ENCODE measurements around the gene VSIR.

Gene VSIR

GRCh38 chr10:71743089-71743838 lies 30.1 kb downstream of the VSIR start:
- Histone ChIP-seq H3K9ac (ENCODE audit: low read length) (no peak overlapping the region), H3K36me3 (replicated peaks; ENCODE audit: low read depth, low read length) (no peaks in the 10 kb centered on the region), H2AFZ (ENCODE audit: low read depth, low read length) (no peak overlapping the region), H3K4me1 (ENCODE audit: low read length) (peaks cover 13% of the 10 kb centered on the region), H3K4me3 (ENCODE audit: low read length) (no peak overlapping the region), H3K79me2 (ENCODE audit: low read length) (no peaks in the 10 kb centered on the region), H3K9me3 (ENCODE audit: insufficient read depth, low read length) (no peaks in the 10 kb centered on the region), H3K27ac (ENCODE audit: low read length) (no peak overlapping the region), H3K27me3 (ENCODE audit: low read depth, low read length) (no peaks in the 10 kb centered on the region), H4K20me1 (ENCODE audit: insufficient read depth, low read length) (no peaks in the 10 kb centered on the region), H3K4me2 (ENCODE audit: low read length) (no peak overlapping the region)
- TF ChIP-seq CTCF (IDR thresholded peaks at IDR 0.05; ENCODE audit: low read depth, low read length), result no peak
- no peak for TF ChIP-seq EZH2phosphoT487 (IDR thresholded peaks at IDR 0.05; ENCODE audit: low read depth)

DNA sequence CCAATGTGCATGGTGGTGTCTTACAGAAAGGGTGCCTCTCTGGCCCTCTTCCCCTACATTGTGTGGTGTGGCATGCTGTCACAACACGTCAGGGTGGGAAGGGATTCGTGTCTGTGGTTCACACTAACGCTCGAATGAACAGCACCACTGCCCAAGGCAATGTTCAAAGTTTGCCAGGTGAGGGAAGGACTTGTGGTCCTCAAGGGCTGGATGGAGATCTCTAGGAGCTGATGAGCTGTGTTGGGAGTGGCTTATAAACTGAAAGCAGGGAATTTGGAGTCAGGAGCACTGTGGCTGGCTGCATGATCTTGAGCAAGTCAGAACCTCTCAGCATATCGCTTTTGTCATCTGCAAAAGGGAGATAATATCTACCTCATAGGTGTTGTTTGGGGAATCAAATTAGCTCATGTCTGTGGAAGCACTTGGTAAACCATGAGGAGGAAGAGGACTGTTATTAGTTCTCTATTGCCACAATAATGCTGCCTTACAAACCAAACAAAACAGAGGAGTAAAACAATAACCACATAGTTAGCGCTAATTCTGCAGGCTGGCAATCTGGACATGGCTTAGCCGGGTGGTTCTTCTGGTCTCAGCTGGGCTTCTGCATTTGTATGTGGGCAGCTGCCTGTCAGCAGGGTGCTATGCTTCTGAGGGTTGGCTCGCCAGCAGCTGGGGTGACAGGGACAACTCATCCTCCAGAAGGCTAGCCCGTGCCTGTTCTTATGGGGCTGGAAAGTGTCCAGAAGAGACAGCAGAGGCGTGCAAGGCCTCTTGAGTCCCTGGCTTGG lies 30.8 kb downstream of the VSIR start:
- Histone ChIP-seq H3K27ac (ENCODE audit: low read length) (no peak overlapping the region), H3K4me3 (ENCODE audit: low read length) (no peak overlapping the region), H3K36me3 (replicated peaks; ENCODE audit: low read depth, low read length) (no peaks in the 10 kb centered on the region), H3K4me2 (ENCODE audit: low read length) (no peak overlapping the region), H3K4me1 (ENCODE audit: low read length) (peaks cover 6% of the 10 kb centered on the region), H4K20me1 (ENCODE audit: insufficient read depth, low read length) (no peaks in the 10 kb centered on the region), H3K9me3 (ENCODE audit: insufficient read depth, low read length) (no peaks in the 10 kb centered on the region), H3K79me2 (ENCODE audit: low read length) (no peaks in the 10 kb centered on the region), H2AFZ (ENCODE audit: low read depth, low read length) (no peak overlapping the region), H3K9ac (ENCODE audit: low read length) (no peak overlapping the region), H3K27me3 (ENCODE audit: low read depth, low read length) (no peaks in the 10 kb centered on the region)
- TF ChIP-seq CTCF (IDR thresholded peaks at IDR 0.05; ENCODE audit: low read depth, low read length), result no peak
- TF ChIP-seq EZH2phosphoT487 (IDR thresholded peaks at IDR 0.05; ENCODE audit: low read depth), result no peak

DNA sequence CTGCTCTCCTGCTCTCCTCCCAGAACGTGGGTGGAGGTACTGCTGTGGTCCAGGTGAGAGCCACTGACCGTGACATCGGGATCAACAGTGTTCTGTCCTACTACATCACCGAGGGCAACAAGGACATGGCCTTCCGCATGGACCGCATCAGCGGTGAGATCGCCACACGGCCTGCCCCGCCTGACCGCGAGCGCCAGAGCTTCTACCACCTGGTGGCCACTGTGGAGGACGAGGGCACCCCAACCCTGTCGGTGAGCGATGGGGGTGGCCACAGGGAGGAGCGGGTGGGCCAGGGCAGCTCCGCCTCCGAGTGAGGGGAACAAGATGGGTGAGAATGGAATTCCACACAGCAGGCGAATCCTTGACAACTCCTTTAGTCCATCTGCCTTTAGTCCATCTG lies 31.6 kb downstream of the VSIR start:
- no peak overlapping the region for H3K9ac ChIP-seq (ENCODE audit: low read length)
- no peaks in the 10 kb centered on the region for H3K79me2 ChIP-seq (ENCODE audit: low read length)
- no peaks in the 10 kb centered on the region for H3K36me3 ChIP-seq (replicated peaks; ENCODE audit: low read depth, low read length)
- H3K9me3 ChIP-seq (ENCODE audit: insufficient read depth, low read length), result no peaks in the 10 kb centered on the region
- TF ChIP-seq EZH2phosphoT487 (IDR thresholded peaks at IDR 0.05; ENCODE audit: low read depth) (no peak), CTCF (IDR thresholded peaks at IDR 0.05; ENCODE audit: low read depth, low read length) (no peak)
- H3K27me3 ChIP-seq (ENCODE audit: low read depth, low read length), result no peaks in the 10 kb centered on the region
- H3K4me2 ChIP-seq (ENCODE audit: low read length), result no peak overlapping the region
- no peak overlapping the region for H3K4me3 ChIP-seq (ENCODE audit: low read length)
- no peak overlapping the region for H3K27ac ChIP-seq (ENCODE audit: low read length)
- H4K20me1 ChIP-seq (ENCODE audit: insufficient read depth, low read length), result no peaks in the 10 kb centered on the region
- no peaks in the 10 kb centered on the region for H3K4me1 ChIP-seq (ENCODE audit: low read length)
- H2AFZ ChIP-seq (ENCODE audit: low read depth, low read length), result no peak overlapping the region

DNA sequence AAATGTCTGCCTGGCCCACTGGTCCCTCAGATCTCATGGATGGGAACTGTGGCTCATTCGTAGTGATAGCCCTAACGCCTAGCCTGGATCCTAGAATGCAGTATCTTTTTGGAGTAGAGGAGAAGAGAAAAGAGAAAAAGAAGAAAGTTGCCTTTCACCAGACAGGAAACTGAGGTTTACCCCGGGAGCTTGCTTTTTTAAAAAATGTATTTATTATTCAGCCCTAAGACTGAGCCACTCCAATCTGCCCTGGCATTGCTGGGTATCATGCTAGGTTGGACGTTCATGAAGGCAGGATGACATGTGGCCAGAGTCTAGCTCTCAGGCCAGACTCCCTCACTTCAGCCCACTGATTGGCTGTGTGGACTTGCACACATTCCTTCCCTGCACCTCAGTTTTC lies 32.3 kb downstream of the VSIR start:
- Histone ChIP-seq H3K4me3 (ENCODE audit: low read length) (no peak overlapping the region), H3K4me2 (ENCODE audit: low read length) (no peak overlapping the region), H3K27ac (ENCODE audit: low read length) (no peak overlapping the region), H3K9ac (ENCODE audit: low read length) (no peak overlapping the region), H3K4me1 (ENCODE audit: low read length) (no peaks in the 10 kb centered on the region), H3K9me3 (ENCODE audit: insufficient read depth, low read length) (no peaks in the 10 kb centered on the region), H3K27me3 (ENCODE audit: low read depth, low read length) (no peaks in the 10 kb centered on the region), H3K79me2 (ENCODE audit: low read length) (no peaks in the 10 kb centered on the region), H2AFZ (ENCODE audit: low read depth, low read length) (no peak overlapping the region), H4K20me1 (ENCODE audit: insufficient read depth, low read length) (no peaks in the 10 kb centered on the region), H3K36me3 (replicated peaks; ENCODE audit: low read depth, low read length) (no peaks in the 10 kb centered on the region)
- TF ChIP-seq EZH2phosphoT487 (IDR thresholded peaks at IDR 0.05; ENCODE audit: low read depth), result no peak
- no peak for TF ChIP-seq CTCF (IDR thresholded peaks at IDR 0.05; ENCODE audit: low read depth, low read length)
